Activated effector memory CD4-positive, alpha-beta T cell treated with anti-CD3 and anti-CD28 coated beads, Interleukin-2, amount 50 U/mL, for 16 hours (primary cell): Measurements from ENCODE around the gene WNT5B.

Source experiments
- DNase-seq: peaks from one replicate; pipeline ENCODE4 v3.0.0-alpha.2; 2020

Gene WNT5B

GRCh38 chr12:1628666-1629337, at the start of gene WNT5B:
Gene WNT5B (plus strand): TSS chr12:1629231. CDS start chr12:1631355, 2,124 bp downstream.
- no peak for DNase-seq

DNA sequence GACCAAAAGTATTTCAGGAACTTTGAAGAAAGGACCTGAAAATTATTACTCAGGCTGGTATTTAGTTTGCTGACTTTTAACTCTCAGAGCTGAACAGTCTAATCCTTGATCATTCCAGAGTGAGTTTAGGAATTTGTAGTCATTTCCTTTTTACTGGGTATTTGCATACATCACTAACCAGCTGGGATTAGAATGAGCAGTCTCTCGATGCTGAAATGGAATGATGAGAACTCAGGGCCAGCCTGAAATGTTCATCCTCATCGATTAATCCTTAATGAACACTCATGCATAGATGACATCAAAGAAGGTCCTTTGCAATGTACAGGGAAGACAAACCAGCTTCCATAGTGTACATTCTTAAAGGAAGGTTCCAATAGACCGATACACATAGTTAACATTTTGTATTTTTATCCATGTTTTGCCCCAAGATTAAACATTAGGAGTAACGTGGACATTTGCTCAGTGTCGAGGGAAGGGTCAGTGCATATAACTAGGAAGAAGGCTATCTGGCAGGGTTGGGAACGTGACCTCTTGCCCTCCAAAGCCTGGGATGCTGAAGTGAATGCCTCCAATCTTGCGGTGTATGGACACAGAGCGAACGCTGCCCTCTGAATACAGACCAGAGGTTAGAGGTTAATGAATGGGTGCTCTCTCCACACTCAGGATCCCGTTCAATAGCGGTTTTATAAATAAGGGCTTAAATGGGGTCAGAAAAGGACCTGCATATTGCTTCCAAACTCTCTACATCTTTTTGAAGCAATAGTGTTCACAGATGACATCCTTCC, 49.2 kb upstream of the WNT5B start:
- no peak for DNase-seq

GRCh38 chr12:1580526-1580925, 48.5 kb upstream of the WNT5B start:
- DNase-seq = no peak

- no peak for DNase-seq
Observed at GRCh38 chr12:1581973-1582708, 46.9 kb upstream of the WNT5B start.

DNA sequence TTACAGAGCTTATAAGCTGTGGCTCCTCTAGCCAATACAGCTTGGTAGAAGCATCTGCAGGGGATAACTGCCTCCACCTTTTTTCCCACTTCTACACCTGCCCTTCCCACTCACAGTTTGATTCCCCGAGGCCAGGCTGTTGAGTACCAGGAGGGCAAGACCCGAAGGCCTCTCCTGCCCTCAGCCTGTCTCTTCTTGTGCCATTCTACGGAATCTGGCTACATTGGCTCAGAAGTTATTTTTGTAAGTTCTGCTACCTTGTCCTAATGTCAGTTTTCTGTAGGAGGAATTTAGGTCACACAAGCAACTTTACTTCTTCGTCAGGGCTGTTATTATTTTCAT, 46.4 kb upstream of the WNT5B start:
- DNase-seq = no peak

- DNase-seq = peak; percentile 80
Observed at GRCh38 chr12:1583421-1584078, 45.5 kb upstream of the WNT5B start.

DNA sequence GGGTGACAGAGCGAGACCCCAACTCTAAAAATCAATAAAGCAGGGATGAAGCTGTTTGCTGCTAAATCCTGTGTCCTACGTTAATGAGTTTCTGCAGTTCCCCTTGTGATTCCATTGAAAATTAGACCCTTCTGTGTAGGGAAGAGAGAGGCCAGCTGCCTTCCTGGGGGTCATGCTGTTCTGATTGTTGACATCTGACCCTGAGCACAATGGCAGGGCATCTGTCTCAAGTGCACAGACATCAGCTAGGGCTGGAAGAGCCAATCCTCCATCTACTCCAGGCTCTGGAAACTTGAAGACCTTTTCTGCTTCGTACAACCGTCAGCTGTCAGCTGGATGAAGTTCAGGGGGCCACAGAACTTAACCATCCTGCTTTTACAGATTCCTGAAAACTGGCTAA, 44.7 kb upstream of the WNT5B start:
- no peak for DNase-seq

DNA sequence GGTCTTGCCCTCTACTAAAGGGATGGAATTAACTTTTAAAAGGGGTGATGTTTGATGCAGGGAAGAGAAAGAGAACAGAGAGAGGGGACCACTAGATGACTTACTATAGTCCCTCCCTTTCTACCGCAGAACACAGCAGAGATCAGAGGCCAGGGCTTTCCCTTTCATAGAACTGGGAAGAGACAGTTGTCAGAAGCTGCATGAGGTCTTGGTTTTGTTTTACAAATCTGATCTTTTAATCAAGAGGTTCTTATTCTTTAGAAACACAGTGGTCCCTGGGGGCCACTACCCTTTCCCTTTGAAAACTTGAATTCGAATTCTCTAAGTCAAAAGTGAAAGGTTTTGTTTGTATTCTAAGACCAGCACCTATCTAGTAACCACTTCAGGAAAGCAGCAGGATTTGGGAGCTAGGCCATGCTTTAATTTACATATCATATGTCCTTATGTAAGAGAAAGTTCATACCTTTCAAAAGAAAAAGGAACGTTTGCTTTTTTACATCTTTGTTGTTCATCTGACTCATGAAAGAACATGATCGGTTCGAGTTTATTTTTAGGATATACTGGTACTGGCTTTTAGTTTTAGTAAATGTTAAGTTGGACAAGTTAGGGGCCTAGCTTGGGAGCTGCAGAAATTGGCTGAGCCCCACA, 41.0 kb upstream of the WNT5B start:
- no peak for DNase-seq

- no peak for DNase-seq
Observed at GRCh38 chr12:1588575-1588947, 40.5 kb upstream of the WNT5B start.

- DNase-seq = no peak
Observed at GRCh38 chr12:1590221-1590979, 38.6 kb upstream of the WNT5B start.

DNA sequence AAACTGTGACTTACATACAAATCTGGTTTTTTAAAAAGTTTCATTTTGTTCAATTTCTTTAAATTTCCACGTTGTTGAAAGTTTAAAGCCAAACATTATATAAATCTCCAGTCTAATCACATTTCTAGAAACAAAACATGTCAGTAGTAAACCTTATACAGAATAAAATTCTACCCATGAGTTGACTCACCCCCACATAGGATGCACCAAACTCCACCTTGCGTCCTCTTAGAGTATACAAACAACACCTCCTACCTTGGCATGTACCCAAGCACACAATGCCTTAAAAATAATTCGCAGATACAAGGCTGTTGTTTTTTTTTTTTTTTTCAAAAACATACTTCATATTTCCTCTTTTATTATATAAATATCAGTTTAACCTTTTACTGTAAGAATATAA, 38.0 kb upstream of the WNT5B start:
- peak; percentile 70 for DNase-seq

GRCh38 chr12:1591543-1591942, 37.5 kb upstream of the WNT5B start:
- DNase-seq = no peak

- peak; percentile 85 for DNase-seq
Observed at GRCh38 chr12:1592444-1593173, 36.4 kb upstream of the WNT5B start.

DNA sequence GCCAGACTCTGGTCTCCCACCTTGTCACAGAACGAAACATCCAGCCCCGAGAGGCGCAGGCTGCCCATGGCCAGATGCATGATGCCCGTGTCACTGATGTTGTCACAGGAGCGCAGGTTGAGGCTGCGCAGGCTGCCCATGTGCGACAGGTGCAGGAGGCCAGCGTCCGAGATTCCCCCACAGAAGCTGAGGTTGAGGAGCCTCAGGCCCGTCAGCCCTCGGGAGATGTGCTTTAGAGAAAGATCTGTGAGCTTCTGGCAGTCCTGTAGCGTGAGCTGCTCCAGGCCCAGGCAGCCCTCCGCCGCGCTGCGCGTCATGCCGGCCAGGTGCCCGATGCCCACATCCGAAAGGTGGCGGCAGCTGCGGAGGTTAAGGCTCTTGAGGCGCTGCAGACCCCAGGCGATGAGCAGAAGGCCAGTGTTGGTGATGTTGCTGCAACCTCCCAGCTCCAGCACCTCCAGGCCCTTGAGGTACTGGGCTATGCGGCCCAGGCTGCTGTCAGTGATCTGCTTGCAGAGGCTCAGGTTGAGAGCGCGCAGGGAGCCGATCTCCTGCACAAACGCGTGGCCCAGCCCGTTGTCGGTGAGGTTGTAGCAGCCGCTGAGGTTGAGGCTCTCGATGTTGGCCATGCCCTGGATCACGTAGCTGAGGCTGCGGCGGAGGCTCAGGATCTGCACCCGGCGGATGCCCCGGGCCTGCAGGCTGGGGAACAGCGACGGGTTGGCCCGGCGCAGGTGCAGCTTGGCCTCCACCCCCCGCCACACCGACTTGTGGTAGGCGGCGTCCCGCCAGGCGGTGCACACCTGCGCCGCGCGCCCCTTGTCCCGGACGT, 35.6 kb upstream of the WNT5B start:
- DNase-seq = peak; percentile 84

- no peak for DNase-seq
Observed at GRCh38 chr12:1594006-1594260, 35.1 kb upstream of the WNT5B start.

DNA sequence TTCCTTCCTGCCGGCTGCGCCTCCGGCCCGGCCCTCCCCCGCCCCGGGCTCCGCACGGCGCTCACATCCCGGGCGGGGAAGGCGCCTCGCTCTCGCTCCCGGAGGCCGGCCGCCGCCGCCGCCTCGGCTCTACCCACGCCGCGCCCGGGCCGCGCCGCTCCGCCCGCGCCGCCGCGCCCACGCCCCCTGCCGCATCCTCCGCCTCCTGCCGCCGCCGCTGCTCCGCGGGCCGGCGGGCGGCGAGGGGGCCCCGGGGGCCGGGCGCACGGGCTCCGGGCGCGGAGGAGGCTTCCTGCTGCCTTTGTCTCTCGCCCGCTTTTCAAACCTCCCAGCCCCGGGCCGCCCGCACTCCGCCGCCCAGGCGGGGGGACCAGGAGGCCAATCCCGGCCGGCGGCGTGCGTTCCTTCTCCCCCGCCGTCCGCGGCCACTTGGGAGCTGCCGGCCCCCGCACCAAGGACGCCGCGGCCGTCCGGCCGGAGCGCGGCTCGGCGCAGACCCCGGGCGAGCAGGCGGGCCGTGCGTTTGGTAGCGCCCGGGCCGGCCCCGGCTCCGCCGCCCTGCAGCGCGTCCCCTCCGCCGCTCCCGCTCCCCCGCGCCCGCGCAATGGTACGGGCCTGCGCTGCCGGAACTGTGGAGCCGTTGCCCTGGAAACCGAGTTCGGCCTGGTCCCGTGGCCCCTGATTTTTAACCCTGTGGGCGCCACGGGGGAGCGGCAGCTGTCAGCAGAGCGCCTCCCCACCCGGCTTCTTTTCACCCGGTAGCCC, 34.6 kb upstream of the WNT5B start, which contains the start of gene FBXL14:
Gene FBXL14, minus strand, starts transcription at position 321 of the 765 bp plus-strand sequence. CDS start 515 bp downstream, outside the sequence.
- peak; percentile 96 for DNase-seq

DNA sequence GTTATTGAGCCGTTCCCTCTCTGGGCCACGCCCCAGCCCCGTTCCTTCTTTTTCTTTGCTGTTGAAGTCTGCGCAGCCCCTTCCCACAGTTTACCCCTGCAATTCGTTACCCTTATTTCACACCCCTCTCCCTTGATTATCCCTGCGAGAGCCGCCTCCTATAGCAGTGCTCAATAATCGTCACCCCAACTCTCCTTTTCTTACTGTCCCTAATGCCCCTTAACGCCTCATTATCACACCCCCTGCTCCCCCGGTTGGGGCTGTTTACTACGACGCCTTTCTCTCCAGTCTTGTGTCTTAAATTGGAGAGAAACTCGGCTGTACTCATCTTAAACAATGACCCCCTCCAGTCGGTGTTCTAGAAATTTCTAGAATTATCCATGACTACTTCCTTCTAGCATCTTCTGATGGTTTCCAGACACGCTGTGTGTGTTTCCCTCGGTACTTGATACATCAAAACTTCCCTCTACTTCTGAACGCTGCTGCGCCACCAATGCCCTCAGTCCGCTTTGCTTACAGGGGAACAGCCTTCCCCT, 33.9 kb upstream of the WNT5B start:
- no peak for DNase-seq

DNA sequence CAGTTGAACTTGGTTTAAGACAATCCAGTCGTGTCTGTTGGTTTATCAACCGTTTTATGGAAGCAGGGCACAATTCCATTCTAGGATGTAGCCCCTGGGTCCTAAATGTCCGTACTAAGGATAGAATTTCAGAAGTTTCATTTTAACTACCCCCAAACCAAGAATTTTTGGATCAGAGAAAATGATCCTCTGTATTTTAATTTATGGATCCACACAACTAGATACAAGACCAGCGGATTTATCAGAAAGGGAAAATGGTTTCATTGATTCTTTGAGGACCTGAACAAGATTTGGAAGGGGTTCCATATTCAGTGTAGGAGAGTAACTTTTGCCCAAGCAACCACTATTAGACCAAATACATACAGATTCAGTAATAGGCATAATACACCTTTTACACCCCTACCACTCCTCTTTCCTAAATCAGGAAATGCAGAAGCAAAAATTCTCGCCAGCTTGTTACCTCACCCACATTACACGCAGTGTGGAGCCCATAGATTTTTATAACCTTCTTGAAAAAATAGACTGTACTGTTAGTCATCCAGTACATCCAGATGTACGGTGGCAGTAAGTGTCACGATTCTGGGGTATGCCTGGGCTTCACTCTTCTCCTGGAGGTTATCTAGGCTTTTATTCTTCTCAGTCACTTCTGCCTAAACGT, 33.2 kb upstream of the WNT5B start:
- DNase-seq = no peak

DNA sequence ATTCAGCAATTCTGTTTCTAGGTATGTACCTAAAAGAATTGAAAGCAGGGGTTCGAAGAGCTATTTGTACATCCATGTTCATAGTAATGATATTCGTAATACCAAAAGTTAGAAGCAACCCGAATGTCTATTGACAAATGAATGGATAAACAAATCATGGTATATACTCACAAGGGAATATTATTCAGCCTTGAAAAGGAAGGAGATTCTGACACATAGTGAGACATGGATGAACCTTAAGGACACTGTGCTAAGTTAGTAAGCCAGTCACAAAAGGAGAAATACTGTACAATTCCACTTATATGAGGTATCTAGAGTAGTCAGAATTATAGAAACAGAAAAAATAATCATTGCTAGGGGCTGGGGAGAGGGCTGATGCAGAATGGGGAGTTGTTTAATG, 30.3 kb upstream of the WNT5B start:
- DNase-seq = no peak
